ENCODE measurements around the gene FRY. TPM values are rescaled to one million over a fixed set of nuclear protein-coding genes. Genes with fewer than 3 reads are reported as not detected.

Gene FRY
- total and polyA plus RNA-seq, 2 of the 13 experiments (the other 11 are each of a cell fraction or from before 2014, with no cell fraction given): 8.2 to 13.1 TPM

DNA sequence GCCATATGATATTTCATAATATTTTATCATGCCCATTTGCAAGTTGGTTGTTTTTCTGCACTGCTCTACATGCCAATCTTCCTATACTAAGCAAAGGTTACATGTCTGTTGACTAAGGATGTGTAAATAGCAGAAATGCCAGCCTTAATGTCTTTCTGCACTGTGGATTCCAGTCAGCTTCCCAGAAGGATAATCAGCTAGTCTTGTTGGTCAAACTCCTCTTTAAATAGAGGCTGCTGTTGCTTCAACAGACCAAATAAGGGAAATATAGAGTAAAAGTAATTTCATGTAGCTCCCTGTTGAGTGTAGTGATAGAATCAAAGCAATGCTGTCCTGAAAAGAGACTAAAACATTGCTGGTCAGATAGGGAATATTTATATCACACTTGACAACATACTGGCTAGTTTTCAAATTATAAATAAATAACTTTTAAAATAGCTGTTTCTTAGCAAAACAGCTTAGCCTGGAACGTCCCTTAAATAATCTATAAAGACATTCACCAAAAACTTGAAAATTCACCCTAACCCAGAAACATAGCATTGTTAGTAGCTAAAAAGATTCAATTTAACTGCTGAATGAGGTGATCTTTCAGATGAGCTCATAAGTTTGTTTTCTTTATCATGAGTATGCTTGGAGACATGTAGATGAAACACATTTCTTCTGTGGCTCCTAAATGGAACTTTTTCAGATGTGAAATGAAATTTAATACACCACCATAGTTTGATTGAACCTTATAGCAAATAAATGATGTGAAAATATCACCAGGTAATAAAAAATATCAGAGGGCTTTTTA is 56.6 kb downstream of the FRY start (continued):
- TF ChIP-seq, protein P1, sequence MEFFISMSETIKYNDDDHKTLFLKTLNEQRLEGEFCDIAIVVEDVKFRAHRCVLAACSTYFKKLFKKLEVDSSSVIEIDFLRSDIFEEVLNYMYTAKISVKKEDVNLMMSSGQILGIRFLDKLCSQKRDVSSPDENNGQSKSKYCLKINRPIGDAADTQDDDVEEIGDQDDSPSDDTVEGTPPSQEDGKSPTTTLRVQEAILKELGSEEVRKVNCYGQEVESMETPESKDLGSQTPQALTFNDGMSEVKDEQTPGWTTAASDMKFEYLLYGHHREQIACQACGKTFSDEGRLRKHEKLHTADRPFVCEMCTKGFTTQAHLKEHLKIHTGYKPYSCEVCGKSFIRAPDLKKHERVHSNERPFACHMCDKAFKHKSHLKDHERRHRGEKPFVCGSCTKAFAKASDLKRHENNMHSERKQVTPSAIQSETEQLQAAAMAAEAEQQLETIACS (CRISPR knock-in tag; IDR thresholded peaks at IDR 0.05): no peak
- TF ChIP-seq, protein P2, sequence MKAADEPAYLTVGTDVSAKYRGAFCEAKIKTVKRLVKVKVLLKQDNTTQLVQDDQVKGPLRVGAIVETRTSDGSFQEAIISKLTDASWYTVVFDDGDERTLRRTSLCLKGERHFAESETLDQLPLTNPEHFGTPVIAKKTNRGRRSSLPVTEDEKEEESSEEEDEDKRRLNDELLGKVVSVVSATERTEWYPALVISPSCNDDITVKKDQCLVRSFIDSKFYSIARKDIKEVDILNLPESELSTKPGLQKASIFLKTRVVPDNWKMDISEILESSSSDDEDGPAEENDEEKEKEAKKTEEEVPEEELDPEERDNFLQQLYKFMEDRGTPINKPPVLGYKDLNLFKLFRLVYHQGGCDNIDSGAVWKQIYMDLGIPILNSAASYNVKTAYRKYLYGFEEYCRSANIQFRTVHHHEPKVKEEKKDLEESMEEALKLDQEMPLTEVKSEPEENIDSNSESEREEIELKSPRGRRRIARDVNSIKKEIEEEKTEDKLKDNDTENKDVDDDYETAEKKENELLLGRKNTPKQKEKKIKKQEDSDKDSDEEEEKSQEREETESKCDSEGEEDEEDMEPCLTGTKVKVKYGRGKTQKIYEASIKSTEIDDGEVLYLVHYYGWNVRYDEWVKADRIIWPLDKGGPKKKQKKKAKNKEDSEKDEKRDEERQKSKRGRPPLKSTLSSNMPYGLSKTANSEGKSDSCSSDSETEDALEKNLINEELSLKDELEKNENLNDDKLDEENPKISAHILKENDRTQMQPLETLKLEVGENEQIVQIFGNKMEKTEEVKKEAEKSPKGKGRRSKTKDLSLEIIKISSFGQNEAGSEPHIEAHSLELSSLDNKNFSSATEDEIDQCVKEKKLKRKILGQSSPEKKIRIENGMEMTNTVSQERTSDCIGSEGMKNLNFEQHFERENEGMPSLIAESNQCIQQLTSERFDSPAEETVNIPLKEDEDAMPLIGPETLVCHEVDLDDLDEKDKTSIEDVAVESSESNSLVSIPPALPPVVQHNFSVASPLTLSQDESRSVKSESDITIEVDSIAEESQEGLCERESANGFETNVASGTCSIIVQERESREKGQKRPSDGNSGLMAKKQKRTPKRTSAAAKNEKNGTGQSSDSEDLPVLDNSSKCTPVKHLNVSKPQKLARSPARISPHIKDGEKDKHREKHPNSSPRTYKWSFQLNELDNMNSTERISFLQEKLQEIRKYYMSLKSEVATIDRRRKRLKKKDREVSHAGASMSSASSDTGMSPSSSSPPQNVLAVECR (CRISPR knock-in tag; IDR thresholded peaks at IDR 0.05; ENCODE audit: borderline replicate concordance): no peak
- TF ChIP-seq ELF3 (CRISPR knock-in tag; IDR thresholded peaks at IDR 0.05) (peak; percentile 44; the same call in 1 of the 2 replicates), ZNF614 (CRISPR knock-in tag; IDR thresholded peaks at IDR 0.05; ENCODE audit: borderline replicate concordance) (0 out of 2 replicates have a peak, but pooled peaks have one; percentile 39), ONECUT2 (CRISPR knock-in tag; IDR thresholded peaks at IDR 0.05) (no peak), ZZZ3 (CRISPR knock-in tag; IDR thresholded peaks at IDR 0.05; ENCODE audit: borderline replicate concordance) (no peak), ZKSCAN5 (CRISPR knock-in tag; IDR thresholded peaks at IDR 0.05) (no peak)
- TF ChIP-seq, protein P3, sequence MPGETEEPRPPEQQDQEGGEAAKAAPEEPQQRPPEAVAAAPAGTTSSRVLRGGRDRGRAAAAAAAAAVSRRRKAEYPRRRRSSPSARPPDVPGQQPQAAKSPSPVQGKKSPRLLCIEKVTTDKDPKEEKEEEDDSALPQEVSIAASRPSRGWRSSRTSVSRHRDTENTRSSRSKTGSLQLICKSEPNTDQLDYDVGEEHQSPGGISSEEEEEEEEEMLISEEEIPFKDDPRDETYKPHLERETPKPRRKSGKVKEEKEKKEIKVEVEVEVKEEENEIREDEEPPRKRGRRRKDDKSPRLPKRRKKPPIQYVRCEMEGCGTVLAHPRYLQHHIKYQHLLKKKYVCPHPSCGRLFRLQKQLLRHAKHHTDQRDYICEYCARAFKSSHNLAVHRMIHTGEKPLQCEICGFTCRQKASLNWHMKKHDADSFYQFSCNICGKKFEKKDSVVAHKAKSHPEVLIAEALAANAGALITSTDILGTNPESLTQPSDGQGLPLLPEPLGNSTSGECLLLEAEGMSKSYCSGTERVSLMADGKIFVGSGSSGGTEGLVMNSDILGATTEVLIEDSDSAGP (CRISPR knock-in tag; IDR thresholded peaks at IDR 0.05; ENCODE audit: borderline replicate concordance): no peak
- TF ChIP-seq, protein P4, sequence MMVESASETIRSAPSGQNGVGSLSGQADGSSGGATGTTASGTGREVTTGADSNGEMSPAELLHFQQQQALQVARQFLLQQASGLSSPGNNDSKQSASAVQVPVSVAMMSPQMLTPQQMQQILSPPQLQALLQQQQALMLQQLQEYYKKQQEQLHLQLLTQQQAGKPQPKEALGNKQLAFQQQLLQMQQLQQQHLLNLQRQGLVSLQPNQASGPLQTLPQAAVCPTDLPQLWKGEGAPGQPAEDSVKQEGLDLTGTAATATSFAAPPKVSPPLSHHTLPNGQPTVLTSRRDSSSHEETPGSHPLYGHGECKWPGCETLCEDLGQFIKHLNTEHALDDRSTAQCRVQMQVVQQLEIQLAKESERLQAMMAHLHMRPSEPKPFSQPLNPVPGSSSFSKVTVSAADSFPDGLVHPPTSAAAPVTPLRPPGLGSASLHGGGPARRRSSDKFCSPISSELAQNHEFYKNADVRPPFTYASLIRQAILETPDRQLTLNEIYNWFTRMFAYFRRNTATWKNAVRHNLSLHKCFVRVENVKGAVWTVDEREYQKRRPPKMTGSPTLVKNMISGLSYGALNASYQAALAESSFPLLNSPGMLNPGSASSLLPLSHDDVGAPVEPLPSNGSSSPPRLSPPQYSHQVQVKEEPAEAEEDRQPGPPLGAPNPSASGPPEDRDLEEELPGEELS (CRISPR knock-in tag; IDR thresholded peaks at IDR 0.05): peak; percentile 33; the same call in 1 of the 2 replicates

All from HepG2 (cell line).